ENCODE results near the gene SLC14A1. TPM values are rescaled to one million over a fixed set of nuclear protein-coding genes. Genes with fewer than 3 reads are reported as not detected.
"Not testable (repeated sequence)": the region's sequence is repeated elsewhere in the genome, so short reads cannot be mapped to it uniquely, and the experiment has no call there.

The SLC14A1 gene
- total and polyA plus RNA-seq, 2 experiments from 2014 or later: not detected

DNA sequence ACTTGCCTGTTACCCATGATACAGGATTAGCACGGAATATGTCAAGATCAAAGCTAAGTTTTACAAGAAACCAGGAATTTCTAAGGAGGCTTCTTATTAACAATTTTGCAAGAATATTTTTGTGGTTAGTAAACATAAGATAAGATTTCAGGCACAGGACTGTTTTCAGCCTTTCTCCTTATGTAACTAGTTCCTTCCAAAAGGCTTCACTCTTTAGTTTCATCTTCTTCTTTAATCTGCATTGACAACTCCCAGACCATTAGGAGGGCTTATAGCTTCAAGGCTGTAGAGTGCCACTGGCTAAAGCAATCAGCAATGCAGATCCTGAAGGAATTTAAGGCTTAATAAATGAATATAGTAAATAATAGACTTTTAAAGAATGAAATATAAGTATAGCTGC is 29.3 kb downstream of the SLC14A1 start:
- TF ChIP-seq, protein P1, sequence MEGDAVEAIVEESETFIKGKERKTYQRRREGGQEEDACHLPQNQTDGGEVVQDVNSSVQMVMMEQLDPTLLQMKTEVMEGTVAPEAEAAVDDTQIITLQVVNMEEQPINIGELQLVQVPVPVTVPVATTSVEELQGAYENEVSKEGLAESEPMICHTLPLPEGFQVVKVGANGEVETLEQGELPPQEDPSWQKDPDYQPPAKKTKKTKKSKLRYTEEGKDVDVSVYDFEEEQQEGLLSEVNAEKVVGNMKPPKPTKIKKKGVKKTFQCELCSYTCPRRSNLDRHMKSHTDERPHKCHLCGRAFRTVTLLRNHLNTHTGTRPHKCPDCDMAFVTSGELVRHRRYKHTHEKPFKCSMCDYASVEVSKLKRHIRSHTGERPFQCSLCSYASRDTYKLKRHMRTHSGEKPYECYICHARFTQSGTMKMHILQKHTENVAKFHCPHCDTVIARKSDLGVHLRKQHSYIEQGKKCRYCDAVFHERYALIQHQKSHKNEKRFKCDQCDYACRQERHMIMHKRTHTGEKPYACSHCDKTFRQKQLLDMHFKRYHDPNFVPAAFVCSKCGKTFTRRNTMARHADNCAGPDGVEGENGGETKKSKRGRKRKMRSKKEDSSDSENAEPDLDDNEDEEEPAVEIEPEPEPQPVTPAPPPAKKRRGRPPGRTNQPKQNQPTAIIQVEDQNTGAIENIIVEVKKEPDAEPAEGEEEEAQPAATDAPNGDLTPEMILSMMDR (IDR thresholded peaks at IDR 0.05; ENCODE audit: low read depth, low read length): no peak
- no peaks in the 10 kb centered on the region for H3K27me3 ChIP-seq
- DNase-seq (ENCODE audit: low read depth in 1 of 2, low spot score in 1 of 2): peak in 1 of 2 donors; percentile 54
- no peaks in the 10 kb centered on the region for H3K9me3 ChIP-seq (ENCODE audit: low read depth)
- no peak overlapping the region for H3K4me3 ChIP-seq
- H3K4me1 ChIP-seq (ENCODE audit: low read depth): peaks cover 14% of the 10 kb centered on the region
- no peak overlapping the region for H3K27ac ChIP-seq
- H3K36me3 ChIP-seq: no peaks in the 10 kb centered on the region

DNA sequence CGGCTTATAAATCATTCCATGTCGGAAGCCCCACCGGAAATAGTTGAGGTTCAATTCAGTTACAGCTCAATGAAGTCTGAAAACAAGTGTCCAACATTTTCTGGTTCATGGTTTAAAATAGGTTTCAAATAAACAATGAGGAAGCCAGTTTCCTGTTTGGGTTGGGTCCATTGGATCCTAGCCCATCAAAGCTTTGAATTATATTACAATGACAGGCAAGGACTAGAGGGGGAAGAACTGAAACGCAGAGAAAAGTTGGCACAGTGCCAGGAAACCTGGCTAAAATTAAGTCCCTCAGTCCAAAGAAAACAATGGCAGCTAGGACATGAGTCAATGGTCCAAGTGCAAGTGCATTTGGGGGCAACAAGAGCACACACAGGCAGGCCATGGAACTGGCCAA is 32.0 kb downstream of the SLC14A1 start:
- Histone ChIP-seq H3K4me3 (no peak overlapping the region), H3K27me3 (no peaks in the 10 kb centered on the region), H3K9me3 (ENCODE audit: low read depth) (no peaks in the 10 kb centered on the region), H3K4me1 (ENCODE audit: low read depth) (peaks cover 14% of the 10 kb centered on the region), H3K36me3 (no peaks in the 10 kb centered on the region), H3K27ac (no peak overlapping the region)
- DNase-seq (ENCODE audit: low read depth in 1 of 2, low spot score in 1 of 2): peak in 1 of 2 donors; percentile 75
- TF ChIP-seq, protein P1 (IDR thresholded peaks at IDR 0.05; ENCODE audit: low read depth, low read length): no peak

DNA sequence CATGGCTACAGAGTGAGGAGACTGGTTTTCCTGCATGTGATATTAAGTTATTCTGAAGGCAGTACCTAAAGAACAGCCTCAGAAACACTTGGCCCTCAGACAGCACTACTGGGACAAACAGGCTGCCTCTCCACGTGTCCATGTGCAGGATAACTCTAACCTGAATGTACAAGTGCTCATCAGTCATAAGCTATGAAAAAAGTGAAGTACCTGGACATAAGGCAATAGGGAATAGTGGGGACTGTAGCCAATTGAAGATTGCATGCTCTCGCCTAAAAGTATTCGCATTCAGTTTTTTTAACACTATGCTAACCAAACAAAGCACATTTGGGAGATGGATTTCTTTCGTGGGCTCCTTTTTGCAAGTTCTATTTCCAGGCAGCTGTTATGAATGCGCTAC is 33.0 kb downstream of the SLC14A1 start:
- TF ChIP-seq, protein P1 (IDR thresholded peaks at IDR 0.05; ENCODE audit: low read depth, low read length): no peak
- no peaks in the 10 kb centered on the region for H3K27me3 ChIP-seq
- no peaks in the 10 kb centered on the region for H3K36me3 ChIP-seq
- peaks cover 14% of the 10 kb centered on the region for H3K4me1 ChIP-seq (ENCODE audit: low read depth)
- no peak overlapping the region for H3K27ac ChIP-seq
- H3K9me3 ChIP-seq (ENCODE audit: low read depth): no peaks in the 10 kb centered on the region
- H3K4me3 ChIP-seq: no peak overlapping the region
- no peak for DNase-seq (ENCODE audit: low read depth in 1 of 2, low spot score in 1 of 2)

DNA sequence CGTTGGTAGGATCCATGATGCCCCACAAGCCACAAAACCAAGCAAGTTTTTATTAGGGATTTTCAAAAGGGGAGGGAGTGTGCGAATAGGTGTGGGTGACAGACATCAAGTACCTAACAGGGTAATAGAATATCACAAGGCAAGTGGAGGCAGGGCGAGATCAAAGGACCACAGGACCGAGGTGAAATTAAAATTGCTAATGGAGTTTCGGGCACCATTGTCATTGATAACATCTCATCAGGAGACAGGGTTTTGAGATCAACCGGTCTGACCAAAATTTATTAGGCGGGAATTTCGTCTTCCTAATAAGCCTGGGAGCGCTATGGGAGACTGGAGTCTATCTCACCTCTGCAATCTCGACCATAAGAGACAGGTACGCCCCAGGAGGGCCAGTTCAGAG is 33.7 kb downstream of the SLC14A1 start:
- H3K4me3 ChIP-seq; DNase-seq (ENCODE audit: low read depth in 1 of 2, low spot score in 1 of 2); H3K27ac ChIP-seq; H3K27me3 ChIP-seq; H3K36me3 ChIP-seq; H3K9me3 ChIP-seq (ENCODE audit: low read depth): not testable (repeated sequence)
- peaks cover 14% of the 10 kb centered on the region for H3K4me1 ChIP-seq (ENCODE audit: low read depth)

DNA sequence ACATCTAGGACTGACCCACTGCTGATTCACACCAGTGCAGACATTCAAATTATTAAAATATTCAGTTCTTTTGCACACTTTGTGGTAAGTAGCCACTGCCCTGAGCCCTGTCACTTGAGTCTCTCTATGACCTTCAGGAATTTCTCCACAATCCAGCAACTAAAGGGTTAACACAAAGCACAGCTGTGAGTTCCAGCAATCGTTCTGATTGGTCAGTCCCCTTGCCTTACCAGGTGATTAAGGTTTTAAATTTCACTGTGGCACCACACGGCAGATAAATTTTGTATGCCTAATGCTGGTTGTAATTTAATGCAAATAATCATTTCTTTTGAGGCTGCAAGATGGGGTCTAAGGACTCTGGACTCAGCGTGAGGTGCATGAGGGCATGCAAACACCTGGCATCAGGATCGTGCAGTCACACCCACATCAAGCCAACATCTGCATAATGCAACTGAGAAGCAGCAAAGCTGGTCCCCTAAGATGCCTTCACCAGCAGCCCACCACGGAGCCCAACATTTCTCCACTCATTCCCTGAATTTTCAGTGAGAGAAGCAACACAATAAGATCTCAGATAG is 36.6 kb downstream of the SLC14A1 start:
- peak in 1 of 2 donors; percentile 66 for DNase-seq (ENCODE audit: low read depth in 1 of 2, low spot score in 1 of 2)
- Histone ChIP-seq H3K27ac (no peak overlapping the region), H3K36me3 (no peaks in the 10 kb centered on the region), H3K4me1 (ENCODE audit: low read depth) (peaks cover 4% of the 10 kb centered on the region), H3K4me3 (no peak overlapping the region), H3K27me3 (no peaks in the 10 kb centered on the region), H3K9me3 (ENCODE audit: low read depth) (no peaks in the 10 kb centered on the region)
- TF ChIP-seq, protein P1 (IDR thresholded peaks at IDR 0.05; ENCODE audit: low read depth, low read length): no peak

DNA sequence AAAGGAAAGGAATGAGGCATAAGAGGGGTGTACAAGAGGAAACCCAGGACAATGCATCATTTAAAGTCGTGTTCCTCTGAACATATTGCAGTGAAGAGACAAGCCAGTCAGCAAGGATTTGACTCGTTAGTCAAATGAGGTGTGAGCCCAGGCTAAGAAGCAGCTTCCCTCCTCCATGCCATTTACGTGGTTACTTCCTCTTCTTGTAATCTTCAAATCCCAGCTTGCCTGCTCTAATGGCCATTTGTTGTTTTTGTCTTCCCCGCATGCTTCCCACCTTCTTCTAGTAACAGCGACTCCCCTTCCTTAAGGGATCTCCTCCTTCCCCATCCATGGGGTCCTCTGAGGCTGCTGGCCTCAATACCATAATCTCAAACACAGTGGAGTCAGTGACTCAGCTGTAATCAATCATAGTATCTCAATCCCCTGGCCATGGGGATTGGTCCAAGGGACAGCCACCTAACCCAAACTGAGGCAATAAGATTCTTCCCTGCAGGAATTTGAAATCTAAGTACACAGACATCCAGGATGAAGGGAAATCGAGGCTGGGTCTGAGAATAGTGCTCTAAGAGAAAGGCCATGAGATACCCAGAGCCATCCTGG is 37.6 kb downstream of the SLC14A1 start:
- Histone ChIP-seq H3K4me3 (no peak overlapping the region), H3K4me1 (ENCODE audit: low read depth) (peaks cover 4% of the 10 kb centered on the region), H3K36me3 (no peaks in the 10 kb centered on the region), H3K27ac (no peak overlapping the region), H3K9me3 (ENCODE audit: low read depth) (no peaks in the 10 kb centered on the region), H3K27me3 (no peaks in the 10 kb centered on the region)
- DNase-seq (ENCODE audit: low read depth in 1 of 2, low spot score in 1 of 2): no peak
- TF ChIP-seq, protein P1 (IDR thresholded peaks at IDR 0.05; ENCODE audit: low read depth, low read length): no peak

Measured in cardiac muscle cell (in vitro differentiated cells and primary cell).